SU-DHL-6 (cell line): ENCODE measurements around the gene ANKS1A.

Source experiments
- EZH2phosphoT487 ChIP-seq: fragments of 200-600 bp; sonication (generic), shearing (Covaris generic); conservative IDR thresholded peaks from 2 replicates; pipeline ENCODE4 v1.6.1; 2018; ENCODE audit warnings: mild to moderate bottlenecking, antibody characterized with exemption, low read length, moderate library complexity, mixed read lengths
- TF ChIP-seq, protein P1 (sequence below): fragments of 200-600 bp; sonication (generic); IDR thresholded peaks from one replicate; pipeline ENCODE4 v1.5.1; 2017; ENCODE audit warnings: antibody characterized with exemption, mild to moderate bottlenecking, low read length, moderate library complexity; ENCODE audit not compliant: insufficient read depth, poor library complexity, severe bottlenecking

GRCh38 chr6:34920097-34920496 is 31.0 kb downstream of the ANKS1A start:
- TF ChIP-seq, protein P1, sequence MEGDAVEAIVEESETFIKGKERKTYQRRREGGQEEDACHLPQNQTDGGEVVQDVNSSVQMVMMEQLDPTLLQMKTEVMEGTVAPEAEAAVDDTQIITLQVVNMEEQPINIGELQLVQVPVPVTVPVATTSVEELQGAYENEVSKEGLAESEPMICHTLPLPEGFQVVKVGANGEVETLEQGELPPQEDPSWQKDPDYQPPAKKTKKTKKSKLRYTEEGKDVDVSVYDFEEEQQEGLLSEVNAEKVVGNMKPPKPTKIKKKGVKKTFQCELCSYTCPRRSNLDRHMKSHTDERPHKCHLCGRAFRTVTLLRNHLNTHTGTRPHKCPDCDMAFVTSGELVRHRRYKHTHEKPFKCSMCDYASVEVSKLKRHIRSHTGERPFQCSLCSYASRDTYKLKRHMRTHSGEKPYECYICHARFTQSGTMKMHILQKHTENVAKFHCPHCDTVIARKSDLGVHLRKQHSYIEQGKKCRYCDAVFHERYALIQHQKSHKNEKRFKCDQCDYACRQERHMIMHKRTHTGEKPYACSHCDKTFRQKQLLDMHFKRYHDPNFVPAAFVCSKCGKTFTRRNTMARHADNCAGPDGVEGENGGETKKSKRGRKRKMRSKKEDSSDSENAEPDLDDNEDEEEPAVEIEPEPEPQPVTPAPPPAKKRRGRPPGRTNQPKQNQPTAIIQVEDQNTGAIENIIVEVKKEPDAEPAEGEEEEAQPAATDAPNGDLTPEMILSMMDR: no peak
- no peak for TF ChIP-seq EZH2phosphoT487
